GDM1 (cell line): ENCODE data around the gene MEGF6.

Source experiments
- DNase-seq: peaks from one replicate; lab custom pipeline; 2025; lab: John Stamatoyannopoulos, UW

The MEGF6 gene

DNA sequence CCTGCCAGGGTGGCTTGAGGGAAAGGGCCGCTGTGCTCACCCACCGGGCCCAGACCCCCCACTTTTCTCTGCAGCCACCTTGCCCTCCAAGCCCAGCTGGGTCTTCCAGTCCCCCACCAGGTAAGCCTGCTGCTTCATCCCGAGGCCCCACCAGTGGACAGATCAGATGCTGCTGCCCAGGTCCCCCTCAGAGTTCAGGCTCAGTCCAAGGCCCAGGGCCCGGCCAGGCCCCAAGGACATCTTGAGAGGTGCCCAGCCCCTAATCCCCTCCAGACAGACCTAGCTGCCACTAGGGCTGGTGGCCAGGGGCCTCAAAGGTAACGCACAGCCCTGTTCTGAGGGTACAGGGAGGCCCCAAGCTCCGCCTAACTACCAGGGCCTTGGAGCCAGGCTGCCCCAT, 58.6 kb downstream of the MEGF6 start:
- DNase-seq: no peak

DNA sequence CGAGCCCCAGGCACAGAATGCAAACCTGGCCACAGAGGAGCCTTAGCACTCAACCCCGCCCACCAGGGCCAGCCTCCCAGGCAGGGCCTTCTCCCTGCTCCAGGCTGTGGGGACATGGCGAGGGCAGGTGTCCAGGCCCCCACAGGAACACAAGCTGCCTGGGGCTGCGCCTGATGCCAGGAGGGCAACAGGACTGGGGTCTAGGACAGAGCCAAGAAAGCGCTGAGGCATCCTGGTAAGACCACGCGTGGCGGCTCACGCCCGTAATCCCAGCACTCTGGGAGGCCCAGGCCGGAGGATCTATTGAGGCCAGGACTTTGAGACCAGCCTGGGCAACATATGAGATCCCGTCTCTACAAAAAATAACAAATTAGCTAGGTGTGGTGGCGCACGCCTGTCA, 59.1 kb downstream of the MEGF6 start:
- no peak for DNase-seq

DNA sequence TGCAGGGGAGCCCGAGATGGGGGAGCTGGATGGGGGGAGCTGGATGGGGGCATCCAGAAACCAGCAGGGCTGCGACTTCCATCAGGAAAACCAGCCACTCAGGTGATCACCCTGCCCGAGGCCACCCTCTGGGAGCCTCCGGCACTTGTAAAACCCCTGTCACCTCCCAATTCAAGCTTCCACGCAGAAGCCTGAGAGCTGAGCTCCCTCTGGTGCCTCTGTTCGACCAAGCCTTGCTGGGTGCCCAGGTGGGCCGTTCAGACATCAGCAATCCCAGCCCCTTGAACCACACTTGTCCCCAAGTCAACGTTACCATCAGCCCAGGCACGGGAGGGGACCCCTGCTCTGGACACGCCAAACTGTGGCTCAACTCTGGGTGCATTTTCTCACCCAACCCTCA, 59.6 kb downstream of the MEGF6 start:
- DNase-seq: no peak

DNA sequence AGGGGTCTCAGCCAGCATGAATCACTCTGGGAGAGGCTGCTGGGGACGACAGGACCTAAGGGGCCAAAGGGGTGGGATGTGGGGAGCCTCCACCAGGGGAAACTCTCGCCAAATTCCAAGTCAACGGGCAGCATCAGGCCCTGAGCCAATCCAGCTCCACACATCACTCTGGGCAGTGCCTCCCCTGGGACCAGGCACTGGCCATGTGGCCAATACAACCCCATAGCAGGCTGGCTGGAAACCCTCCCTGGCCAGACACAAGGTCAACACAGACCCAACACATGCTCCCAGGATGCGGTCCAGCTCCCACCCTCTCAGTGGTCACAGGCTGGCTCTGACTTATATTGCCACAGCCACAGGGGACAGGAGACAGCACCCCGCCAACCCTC, 60.0 kb downstream of the MEGF6 start:
- DNase-seq: no peak

DNA sequence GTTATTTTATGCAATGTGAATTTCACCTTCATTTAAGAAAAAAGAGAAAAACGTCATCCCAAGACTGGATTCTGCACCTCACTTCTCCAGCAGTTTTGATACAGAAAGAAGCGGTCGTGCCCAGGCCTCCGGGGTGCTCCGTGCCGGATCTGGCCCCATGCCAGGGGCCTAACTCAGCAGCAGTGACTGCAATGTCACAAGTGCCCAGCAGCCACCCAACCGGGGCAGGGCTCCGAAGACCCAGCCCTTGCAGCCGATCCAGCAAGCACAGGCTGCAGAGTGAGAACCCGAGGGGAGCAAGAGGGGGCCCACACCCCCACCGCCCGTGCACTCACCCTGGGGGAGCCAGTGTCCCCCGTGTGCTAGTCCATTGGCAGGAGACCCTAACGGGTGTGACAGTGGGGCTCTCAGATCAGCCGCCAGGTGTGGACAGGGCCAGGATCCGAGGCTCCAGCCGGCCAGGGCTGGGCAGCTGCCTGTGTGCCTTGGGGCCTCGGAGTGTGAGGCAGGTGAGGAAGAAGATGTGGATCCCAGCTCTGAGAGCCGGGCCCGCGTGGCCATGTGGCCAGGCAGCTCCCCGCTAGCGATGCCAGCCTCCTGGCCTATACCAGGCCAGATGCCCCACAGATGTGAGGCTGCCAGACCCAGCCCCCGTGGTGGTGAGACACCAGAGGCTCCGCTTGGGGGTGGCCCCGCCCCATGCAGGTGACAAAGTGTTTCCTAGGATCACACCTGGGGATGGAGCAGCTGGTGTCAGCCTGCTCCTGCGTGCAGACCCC, 60.6 kb downstream of the MEGF6 start:
- DNase-seq: no peak

DNA sequence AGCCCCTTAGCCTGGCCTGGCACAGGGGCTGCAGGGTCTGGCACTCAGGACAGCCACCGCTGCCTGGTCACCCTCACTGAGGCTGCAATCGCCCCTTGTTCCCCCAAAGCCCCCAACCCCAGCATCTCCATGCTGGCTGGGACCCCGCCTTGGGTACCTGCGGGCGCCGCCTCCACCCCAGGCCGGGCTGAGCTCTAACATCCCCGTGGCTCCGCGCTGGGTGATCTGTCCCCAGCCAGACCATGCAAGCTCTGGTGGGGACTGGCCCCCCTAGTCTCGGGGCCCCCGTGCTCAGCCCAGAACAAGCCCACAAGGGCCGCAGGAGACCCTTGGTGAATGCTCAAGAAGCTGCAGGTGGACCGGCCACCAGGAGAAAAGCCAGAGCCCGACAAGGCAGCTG, 62.4 kb downstream of the MEGF6 start:
- no peak for DNase-seq

DNA sequence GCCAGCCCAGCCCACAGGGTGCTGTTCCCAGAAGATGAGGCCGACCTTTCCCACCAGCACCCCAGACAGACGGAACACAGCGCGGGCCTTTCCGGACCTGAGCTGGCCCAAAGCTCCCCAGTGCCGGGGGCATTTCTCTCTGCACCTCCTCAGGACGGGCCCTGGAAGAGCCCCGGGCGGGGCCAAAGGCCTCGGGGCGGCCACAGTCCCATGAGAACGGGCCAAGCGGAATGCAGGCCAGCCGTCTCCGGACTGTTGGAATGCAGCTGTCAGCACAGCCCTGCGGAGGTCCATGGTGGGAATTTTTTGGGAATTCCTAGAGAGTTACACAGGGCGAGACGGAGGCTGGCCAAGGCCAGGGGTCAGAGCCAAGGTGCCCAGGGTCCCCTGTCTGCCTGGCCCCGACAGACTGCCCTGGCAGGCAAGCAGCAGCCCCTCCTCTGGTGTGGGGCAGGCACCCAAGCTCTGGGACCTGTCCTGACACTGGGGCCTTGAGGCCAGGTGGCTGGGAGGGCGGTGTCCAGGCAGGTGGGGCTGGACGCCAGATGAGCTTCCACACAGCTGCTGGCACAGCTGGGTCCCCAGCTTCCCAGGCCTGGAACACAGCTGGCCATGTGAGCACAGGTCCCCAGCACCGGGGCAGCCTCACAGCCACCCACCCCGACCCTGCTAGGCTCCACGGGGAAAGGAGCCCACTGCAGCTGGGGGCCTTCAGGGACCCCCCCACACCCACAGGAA, 63.0 kb downstream of the MEGF6 start:
- DNase-seq: no peak

DNA sequence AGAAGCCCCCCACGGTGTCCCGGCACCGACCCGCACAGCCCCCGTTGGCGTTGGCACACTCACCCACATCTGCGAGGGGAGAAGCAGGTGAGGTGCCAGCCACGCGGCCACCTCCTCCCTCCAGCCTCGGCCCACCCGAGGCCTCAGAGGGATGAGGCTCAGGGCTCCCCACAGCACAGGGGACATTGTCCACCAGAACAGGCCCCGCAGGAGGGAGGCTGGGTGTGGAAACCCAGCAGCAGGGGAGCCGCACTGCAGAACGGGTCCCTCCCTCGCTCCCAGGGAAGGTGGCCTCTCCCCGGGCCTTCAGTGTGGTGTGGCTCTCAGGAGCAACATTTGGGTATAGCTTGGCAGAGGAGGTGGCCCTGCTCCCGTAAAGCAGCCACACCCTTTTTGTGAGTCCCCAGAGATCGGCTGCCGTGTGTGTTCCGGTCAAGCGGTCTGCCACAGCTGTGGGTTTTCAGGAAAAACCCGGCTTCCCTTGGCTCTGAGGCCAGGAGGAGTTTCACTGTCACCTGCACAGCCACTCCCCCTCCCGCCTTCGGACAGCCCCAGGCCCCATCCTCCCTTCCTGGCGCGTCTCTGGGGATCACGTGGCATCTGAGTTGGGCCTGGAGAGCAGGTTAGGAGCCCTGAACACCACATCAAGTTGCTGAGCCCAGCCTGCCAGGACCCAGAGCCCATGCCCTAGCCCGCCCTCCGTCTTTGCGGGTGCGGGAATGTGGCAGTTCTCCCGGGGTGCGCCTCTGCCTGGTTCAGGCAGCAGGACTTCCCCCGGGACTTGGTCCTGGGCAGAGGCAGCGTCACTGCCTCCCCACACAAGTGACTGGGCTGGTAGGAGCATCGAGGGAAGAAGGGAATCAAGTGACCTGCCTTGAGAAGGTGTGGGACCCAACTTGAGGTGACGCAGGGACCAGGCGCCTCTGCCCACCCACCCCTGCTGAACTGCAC, 64.0 kb downstream of the MEGF6 start:
- DNase-seq: no peak

DNA sequence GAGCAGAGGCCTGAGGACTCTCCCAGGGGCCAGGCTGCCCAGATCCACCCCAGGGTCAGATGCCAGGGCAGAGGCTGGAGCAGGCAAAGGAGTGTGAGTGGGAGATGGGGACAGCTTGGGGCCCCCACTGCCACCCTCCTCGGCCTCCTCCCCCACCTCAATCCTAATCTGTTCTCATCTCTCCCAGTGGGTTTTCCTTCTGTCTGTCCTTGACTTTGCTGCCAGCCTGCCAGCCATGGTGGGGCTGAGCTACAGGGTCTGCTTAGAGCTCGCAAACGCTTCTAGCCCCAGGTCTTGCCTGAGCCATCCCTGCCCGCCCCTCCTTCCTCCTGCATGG, 65.3 kb downstream of the MEGF6 start:
- DNase-seq: no peak

DNA sequence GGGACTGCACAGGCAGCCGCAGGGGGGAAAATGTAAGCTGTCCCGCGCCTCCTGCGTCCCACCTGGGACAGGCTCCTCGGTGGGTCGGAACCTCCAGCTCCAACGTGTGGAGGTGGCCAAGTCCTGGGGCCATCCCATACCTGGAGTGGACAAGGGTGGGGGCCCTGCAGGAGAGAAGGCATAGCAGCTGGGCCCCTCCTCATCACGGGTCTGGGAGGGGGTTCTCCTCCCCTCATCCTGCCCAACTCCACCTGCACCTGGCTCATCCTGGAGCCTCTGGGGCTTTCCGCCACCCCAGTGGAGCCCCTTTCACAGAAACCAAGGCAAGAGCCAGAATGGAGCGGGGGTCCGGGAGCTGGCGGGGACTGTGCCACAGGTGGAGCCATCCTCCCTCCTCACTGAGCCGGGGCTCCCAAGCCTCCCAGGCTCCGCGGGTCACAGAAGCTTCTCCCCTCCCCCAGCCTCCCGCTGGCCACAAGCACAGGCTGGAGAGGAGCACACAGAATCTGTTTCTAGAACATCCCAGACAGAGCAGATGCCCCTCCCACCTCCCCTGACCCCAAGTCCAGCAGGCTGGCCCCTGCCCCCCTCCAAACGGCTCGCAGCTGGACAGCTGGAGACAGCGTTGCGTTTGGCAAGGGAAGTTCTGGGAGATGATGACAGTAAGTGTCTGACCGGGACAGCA, 65.8 kb downstream of the MEGF6 start:
- no peak for DNase-seq

DNA sequence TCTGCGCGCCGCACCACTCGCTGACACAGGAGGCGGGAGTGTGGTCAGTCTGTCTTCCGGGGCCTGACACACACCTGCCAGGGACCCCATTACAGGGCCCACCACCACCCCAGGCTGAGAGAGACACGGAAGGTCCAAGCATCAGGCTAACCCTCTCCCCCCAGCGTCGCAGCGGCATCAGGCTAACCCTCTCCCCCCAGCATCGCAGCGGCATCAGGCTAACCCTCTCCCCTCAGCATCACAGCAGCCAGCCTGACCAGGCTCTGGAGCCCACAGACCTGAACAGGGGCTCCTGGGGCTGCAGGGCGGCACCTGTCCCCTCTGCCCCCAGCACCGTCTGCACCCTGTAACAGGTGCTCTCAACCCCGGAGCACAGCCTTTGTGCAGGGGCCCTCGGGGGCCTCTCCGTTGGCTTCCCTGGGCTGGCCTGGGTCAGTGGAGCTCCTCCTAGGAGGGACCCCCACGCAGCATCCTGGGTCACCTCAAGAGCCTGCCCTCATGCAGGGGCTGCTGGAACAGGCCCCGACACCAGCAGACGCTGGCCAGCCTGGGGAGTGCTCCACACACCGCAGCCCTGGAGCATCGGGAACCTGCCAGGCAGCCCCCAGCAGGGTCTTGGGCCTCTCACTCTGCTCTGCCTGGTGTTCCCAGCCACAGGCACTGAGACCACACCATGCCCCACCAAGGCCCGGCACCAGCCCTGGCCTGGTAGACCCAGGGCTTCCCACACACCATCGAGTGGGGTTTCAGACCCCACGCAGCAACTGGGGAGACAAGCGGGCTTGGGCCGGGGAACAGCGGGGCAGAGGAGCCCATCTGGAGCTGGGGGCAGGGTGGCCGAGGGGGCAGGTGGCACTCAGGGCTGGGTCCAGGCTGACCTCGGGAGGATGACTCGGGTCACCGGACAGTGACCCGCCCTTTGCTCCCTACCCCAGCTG, 67.0 kb downstream of the MEGF6 start:
- DNase-seq: no peak

DNA sequence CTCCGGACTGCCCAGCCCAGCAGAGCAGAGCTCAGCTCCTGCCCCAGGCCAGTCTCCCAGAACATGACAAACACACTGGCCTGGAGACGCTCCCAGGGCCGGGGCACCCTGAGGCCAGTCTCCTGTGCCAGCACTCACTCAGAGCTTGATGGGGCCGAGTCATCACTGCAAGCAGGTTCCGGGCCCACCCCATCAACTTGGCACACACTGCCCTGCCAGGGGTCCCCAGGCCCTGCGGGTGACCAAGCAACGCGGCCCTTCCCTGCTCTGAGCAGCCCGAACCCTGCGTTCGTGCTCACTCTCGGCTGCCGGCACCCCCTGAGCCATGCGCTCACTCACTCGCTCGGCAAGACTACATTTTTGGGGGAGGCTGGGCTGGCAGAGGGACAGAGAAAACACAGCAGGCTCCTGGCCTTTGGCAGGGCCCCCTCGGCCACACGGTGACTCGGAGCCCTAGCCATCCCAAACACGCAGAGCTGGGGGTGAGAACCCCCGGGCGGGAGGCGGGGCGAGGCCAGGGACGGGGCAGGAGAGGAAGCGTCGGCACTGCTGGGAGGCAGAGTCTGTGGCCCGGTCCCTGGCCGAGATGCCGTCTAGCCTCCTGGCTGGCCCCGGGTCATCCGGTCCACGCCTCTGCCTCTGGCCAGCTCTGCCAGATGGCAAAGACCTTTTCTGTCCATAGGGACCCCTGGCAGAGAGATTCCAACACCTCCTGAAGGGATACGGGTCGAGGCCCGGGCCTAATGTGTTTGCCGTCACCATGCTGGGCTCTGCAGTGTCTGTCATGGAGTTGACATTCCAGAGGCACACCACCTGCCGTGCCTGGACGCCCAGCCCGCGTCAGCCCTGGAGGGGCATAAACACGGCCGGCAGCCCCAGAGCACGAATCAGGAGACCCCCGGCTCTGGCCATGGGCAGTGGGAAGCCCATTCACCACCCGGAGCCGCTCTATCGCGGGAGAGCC, 68.0 kb downstream of the MEGF6 start:
- DNase-seq: no peak

DNA sequence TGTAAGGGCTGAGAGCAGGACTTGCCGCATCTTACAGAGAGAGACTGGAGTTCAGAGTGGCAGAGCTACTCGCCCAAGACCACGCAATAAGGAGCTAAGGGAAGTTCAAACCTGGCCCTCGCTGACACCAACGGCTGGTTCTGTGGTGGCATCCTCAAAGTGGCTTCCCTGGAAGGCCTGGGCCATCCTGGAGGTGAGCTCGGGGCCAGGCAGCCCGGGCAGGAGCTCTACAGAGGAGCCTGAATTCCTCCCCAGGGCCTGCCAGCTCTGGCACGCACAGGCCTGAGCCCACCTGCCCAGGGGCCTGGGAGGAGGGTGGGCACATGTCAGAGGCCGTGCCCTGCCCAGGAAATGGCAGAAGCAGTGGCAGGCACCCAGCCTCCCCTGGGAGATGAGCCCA, 68.6 kb downstream of the MEGF6 start:
- no peak for DNase-seq

DNA sequence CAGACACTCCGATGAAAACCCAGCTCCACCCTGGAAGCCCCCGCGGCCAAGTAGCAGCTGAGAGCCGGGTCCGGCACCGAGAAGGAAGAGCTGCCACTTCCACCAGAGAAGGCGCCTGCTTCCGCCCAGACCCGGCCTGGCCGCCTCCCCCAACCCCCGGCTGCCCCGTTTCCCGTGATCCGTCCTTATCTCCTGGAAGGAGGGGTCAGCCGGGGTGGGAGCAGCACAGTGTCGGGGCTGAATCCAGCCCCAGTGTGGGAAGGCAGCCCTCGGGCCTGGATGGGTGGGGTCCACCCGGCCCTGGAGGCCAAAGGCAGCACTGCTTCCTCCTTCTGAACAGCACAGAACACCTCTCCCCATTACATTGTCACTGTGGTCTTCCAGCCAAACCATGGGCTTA, 69.4 kb downstream of the MEGF6 start:
- DNase-seq: no peak

DNA sequence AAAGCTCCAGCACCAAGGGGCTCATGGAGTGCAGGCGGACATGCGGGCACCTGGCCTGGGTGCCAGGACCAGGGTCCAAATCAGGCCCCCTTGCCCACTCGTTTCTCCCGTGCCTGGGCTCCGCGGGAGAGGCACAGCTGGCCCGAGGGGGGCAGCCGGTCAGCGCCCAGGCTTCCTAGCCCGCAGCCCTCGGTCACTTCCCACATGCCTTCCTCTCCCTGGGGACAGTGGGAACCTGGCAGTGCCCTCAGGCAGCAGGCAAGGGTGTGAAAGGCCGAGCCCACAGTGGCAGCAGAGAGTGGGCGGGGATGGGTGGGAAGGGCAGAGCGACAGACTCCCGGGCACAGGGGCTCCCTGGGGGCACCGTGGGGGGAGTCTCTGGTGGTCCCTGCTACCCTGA, 69.8 kb downstream of the MEGF6 start:
- DNase-seq: no peak

DNA sequence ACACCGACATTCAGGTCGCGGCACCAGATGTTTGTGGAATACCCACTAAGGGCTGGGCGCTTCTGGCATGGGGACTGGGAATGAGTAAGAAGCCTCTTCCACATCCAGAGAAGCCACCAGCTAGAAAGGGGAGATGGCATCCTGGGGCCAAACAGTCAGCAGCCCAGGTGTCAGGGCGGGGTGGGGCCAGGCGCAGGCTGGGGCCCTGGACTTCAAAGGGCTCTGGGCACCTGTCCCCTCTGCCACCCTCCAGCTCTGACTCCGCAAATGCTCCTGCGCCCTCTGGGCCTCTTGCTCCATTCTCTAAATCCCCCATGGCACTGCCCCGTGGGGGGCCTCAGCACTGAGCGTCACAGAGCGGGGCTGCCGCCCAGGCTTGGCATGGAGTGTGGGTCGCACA, 70.4 kb downstream of the MEGF6 start:
- no peak for DNase-seq

DNA sequence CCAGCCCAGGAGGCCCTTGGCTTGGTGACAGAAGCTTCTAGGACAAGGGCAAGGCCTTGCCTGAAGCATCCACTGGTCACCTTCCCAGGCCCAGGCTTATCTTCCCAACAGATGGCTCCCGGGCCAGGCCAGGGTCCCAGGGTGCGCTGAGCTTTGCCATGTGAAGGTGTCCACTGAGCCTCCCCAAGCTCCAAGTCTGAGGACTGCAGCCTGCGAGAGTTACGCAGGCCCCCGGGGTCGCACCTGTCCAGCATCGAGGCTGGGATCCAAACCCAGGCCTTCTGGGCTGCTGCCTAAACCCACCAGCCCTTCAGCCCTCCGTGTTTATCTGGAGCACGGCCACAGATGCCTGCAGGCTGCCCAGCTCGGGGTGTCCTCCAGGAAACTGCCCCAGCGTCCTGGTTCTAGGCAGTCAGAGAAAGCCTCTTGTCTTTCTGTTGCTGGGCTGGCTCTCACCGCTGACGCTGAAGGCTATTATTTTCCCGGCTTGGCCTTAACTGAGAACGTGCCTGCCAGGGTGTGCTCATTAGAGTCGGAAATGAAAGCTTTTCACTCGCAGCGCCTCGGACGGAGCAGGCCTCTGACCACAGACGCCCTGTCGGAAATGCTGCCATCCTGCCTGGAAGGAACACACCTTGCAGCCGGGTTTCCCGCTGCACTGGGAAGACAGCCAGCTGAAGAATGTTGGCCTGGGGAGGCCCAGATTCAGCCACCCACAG, 71.4 kb downstream of the MEGF6 start:
- DNase-seq: no peak

DNA sequence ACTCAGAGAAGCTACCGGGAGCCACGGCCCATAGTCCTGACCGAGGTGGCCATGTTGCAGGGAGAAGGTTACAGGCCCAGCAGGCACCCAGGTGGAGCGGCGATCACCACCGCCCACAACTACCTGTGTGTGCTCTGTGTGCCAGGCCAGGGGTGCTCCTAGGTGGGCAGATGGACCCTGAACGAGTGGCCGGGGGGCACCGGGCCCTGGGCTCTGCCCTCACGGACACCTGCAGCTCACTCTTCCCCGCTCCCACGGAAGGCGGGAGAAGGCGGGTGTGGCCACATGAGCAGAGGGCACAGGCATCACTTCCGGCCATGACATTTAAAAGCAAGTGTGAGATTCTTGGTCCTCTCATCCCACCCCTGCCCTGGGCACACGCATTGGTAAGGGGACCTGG, 73.9 kb downstream of the MEGF6 start:
- no peak for DNase-seq
